Testis (tissue), 2 donors: ENCODE results near the gene AGTR1.

ENCODE experiments used
- POLR2A ChIP-seq: fragments of 450-650 bp; IDR thresholded peaks from one replicate; pipeline ENCODE4 v1.6.1; 2017; ENCODE audit warnings: antibody characterized with exemption, mild to moderate bottlenecking, moderate library complexity
- TF ChIP-seq, protein P1 (sequence below), 3 experiments: fragments of 450-650 bp in 2 of 3; fragments of 200-600 bp in 1 of 3; sonication (generic) in 1 of 3; IDR thresholded peaks; one replicate each; pipeline ENCODE4 v1.5.1; 2016 to 2019; ENCODE audit warnings: antibody characterized with exemption in 3 of 3, mild to moderate bottlenecking in 2 of 3, moderate library complexity in 1 of 3

DNA sequence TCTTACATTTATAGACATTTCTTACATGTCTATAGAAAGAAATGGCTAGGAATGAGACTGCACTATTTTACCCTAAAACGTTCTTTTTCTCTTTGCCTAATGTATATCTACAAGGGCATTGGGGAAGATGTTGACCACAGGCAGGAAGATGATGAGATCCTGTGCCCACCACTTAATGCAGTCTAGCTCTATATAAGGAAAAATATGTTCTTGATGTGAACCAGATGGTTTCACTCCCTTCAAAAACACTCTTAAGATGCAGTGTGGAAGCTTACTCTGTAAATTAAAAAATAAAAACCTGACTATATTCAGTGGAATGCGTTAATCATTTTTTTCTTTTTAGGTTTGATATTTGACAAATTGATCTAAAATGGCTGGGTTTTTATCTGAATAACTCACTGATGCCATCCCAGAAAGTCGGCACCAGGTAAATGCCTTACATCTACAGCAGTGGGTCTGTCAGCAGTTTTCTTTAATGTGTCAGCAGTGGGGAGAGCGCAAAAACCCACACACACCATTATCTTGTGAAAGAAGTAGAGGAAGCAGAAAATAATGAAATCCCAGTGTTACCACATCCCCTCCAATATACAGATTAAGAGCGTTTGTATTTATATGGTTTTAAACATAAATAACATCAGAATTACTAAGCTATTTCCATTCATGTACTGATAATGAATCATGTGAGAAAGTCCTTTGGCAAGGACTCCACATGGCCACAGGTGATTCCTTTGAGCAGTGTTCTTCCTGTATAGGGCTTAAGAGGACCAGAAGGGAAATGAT lies 10.1 kb downstream of the AGTR1 start:
- TF ChIP-seq, protein P1, sequence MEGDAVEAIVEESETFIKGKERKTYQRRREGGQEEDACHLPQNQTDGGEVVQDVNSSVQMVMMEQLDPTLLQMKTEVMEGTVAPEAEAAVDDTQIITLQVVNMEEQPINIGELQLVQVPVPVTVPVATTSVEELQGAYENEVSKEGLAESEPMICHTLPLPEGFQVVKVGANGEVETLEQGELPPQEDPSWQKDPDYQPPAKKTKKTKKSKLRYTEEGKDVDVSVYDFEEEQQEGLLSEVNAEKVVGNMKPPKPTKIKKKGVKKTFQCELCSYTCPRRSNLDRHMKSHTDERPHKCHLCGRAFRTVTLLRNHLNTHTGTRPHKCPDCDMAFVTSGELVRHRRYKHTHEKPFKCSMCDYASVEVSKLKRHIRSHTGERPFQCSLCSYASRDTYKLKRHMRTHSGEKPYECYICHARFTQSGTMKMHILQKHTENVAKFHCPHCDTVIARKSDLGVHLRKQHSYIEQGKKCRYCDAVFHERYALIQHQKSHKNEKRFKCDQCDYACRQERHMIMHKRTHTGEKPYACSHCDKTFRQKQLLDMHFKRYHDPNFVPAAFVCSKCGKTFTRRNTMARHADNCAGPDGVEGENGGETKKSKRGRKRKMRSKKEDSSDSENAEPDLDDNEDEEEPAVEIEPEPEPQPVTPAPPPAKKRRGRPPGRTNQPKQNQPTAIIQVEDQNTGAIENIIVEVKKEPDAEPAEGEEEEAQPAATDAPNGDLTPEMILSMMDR (IDR thresholded peaks at IDR 0.05): no peak
- TF ChIP-seq POLR2A: no peak
